SK-N-SH (cell line): ENCODE results near the gene CLEC16A.
A peak's percentile ranks its signal among the peaks of the same experiment; 100 is the strongest.

Source experiments
- CTCF ChIP-seq: fragments of 200-600 bp; sonication (generic); IDR thresholded peaks from 2 replicates; pipeline ENCODE4 v1.6.1; 2017; ENCODE audit warnings: antibody characterized with exemption, mild to moderate bottlenecking, moderate library complexity
- EP300 ChIP-seq, 2 experiments: IDR thresholded peaks; 2 replicates each; pipeline versions ENCODE4 v1.4.0 to v1.6.1; 2012; ENCODE audit warnings: borderline replicate concordance in 1 of 2, low read depth in 1 of 2, low read length in 1 of 2
- EZH2phosphoT487 ChIP-seq: fragments of 200-600 bp; sonication (generic); IDR thresholded peaks from 2 replicates; pipeline ENCODE4 v1.6.1; 2017; ENCODE audit warnings: low read depth, mixed run types, mild to moderate bottlenecking, antibody characterized with exemption, moderate library complexity, borderline replicate concordance
- FOSL2 ChIP-seq: IDR thresholded peaks from 2 replicates; pipeline ENCODE4 v1.4.0; 2012; ENCODE audit warnings: low read depth, mild to moderate bottlenecking, moderate library complexity, borderline replicate concordance
- FOXJ3 ChIP-seq: sonication (generic); formaldehyde crosslinking; IDR thresholded peaks from 2 replicates; pipeline ENCODE4 v1.5.1; 2020; ENCODE audit warnings: mild to moderate bottlenecking, missing genetic modification reagents
- GATA2 ChIP-seq: sonication (generic); formaldehyde crosslinking; IDR thresholded peaks from 2 replicates; pipeline ENCODE4 v1.5.0; 2020; ENCODE audit warnings: mild to moderate bottlenecking, missing genetic modification reagents
- MXI1 ChIP-seq: IDR thresholded peaks from 2 replicates; pipeline ENCODE4 v1.6.1; 2012; ENCODE audit warnings: mild to moderate bottlenecking, low read depth, low read length, improper control_type of control experiment
- NFIC ChIP-seq: IDR thresholded peaks from 2 replicates; pipeline ENCODE4 v1.4.0; 2012; ENCODE audit warnings: borderline replicate concordance
- POLR2AphosphoS5 ChIP-seq: IDR thresholded peaks from 2 replicates; pipeline ENCODE4 v1.6.1; 2012; ENCODE audit warnings: low read depth, low read length
- RAD21 ChIP-seq: IDR thresholded peaks from 2 replicates; pipeline ENCODE4 v1.6.1; 2012; ENCODE audit warnings: mild to moderate bottlenecking, low read length
- REST ChIP-seq: IDR thresholded peaks from 2 replicates; pipeline ENCODE4 v1.6.1; 2012; ENCODE audit warnings: mild to moderate bottlenecking, low read depth, low read length, moderate library complexity
- USF2 ChIP-seq: fragments of 150-350 bp; IDR thresholded peaks from 2 replicates; pipeline ENCODE4 v1.6.1; 2017; ENCODE audit warnings: antibody characterized with exemption, low read length, low read depth, borderline replicate concordance

- TF ChIP-seq POLR2AphosphoS5 = no peak
- no peak for TF ChIP-seq FOXJ3
- no peak for TF ChIP-seq NFIC
- TF ChIP-seq CTCF = peak; percentile 94
- TF ChIP-seq EZH2phosphoT487 = no peak
- no peak for TF ChIP-seq FOSL2
- peak; percentile 79 for TF ChIP-seq MXI1
- TF ChIP-seq RAD21 = peak; percentile 95
- TF ChIP-seq USF2 = no peak
- no peak for TF ChIP-seq REST
- no peak for TF ChIP-seq EP300 (IDR thresholded peaks at IDR 0.05; ENCODE audit: borderline replicate concordance in 1 of 2, low read depth in 1 of 2, low read length in 1 of 2)
- no peak for TF ChIP-seq GATA2 (CRISPR knock-in tag)
Observed at GRCh38 chr16:10918294-10919002, 25.9 kb upstream of the CLEC16A start.
